HCT116 (cell line): Measurements from ENCODE around the gene TMEM26. TPM values are rescaled to one million over a fixed set of nuclear protein-coding genes. Genes with fewer than 3 reads are reported as not detected.

Experiments used
- ATAC-seq: fragments of 200-7000 bp; cut with Tn5 transposase; 2 replicates; pipeline ENCODE4 v1.9.1; 2020; ENCODE audit warnings: mild to moderate bottlenecking, moderate library complexity
- BruUV-seq: library from RNA; stranded (reverse); fragments of 400-500 nt; replicated peaks from 2 replicates; lab custom pipeline; 2021; lab: Mats Ljungman, UMichigan
- CTCF ChIA-PET: fragments of 300-600 bp; sonication (Branson Sonifier 250); formaldehyde crosslinking; loops from one replicate; lab custom pipeline; 2021; ENCODE audit warnings: antibody characterized with exemption; lab: Charles Lee
- POLR2A ChIA-PET: fragments of 300-600, 350-600 bp; sonication (Branson Sonifier 250); formaldehyde crosslinking; loops from one replicate; lab custom pipeline; 2021; ENCODE audit warnings: antibody characterized with exemption; lab: Charles Lee
- RAD21 ChIA-PET, 2 experiments: fragments of 300-600 bp; sonication (Branson Sonifier 250); formaldehyde crosslinking; loops; one replicate each; lab custom pipeline; 2023; ENCODE audit warnings: low total read pairs in 2 of 2; ENCODE audit not compliant: uncharacterized antibody in 2 of 2, unreplicated experiment in 2 of 2, low non-redundant PET in 1 of 2; lab: Charles Lee
- DNase-seq: peaks from one replicate; pipeline ENCODE4 v3.0.0-alpha.2; 2010; ENCODE audit warnings: low read depth, low spot score
- H2AFZ ChIP-seq: fragments of 200-600 bp; shearing (Covaris generic), sonication (generic); 2 replicates; pipeline ENCODE4 v1.6.1; 2017; ENCODE audit warnings: low read depth, mixed run types, mixed read lengths, antibody characterized with exemption, low read length; ENCODE audit not compliant: poor library complexity, severe bottlenecking
- H3K27ac ChIP-seq: 2 replicates; pipeline ENCODE4 v1.5.1; 2012; ENCODE audit warnings: low read depth, low read length
- H3K27me3 ChIP-seq: fragments of 200-600 bp; sonication (generic); 2 replicates; pipeline ENCODE4 v1.6.1; 2016; ENCODE audit warnings: mixed run types, low read length, mixed read lengths; ENCODE audit not compliant: insufficient read depth
- H3K36me3 ChIP-seq, 2 experiments: fragments of 200-500 bp in 1 of 2; fragments of 200-600 bp in 1 of 2; sonication (Bioruptor generic) in 1 of 2; sonication (generic) in 1 of 2; 2 replicates each; pipeline versions ENCODE4 v1.5.1 to v1.6.1; 2014 to 2016; ENCODE audit warnings: low read length in 2 of 2, inconsistent platforms in 1 of 2, mixed read lengths in 1 of 2, mixed run types in 1 of 2; ENCODE audit not compliant: insufficient read depth in 2 of 2, control insufficient read depth in 1 of 2
- H3K4me1 ChIP-seq, 2 experiments: fragments of 200-600 bp in 1 of 2; sonication (generic) in 1 of 2; 2 replicates each; pipeline versions ENCODE4 v1.5.1 to v1.6.1; 2012 to 2017; ENCODE audit warnings: low read length in 2 of 2, inconsistent platforms in 1 of 2, mild to moderate bottlenecking in 1 of 2, mixed read lengths in 1 of 2, mixed run types in 1 of 2, moderate library complexity in 1 of 2; ENCODE audit not compliant: insufficient read depth in 2 of 2, control insufficient read depth in 1 of 2
- H3K4me2 ChIP-seq: fragments of 200-600 bp; sonication (generic); 2 replicates; pipeline ENCODE4 v1.6.1; 2017; ENCODE audit warnings: mixed run types, low read length, mixed read lengths
- H3K4me3 ChIP-seq, 2 experiments: fragments of 200-600 bp in 1 of 2; sonication (generic) in 1 of 2; replicated peaks in 1 of 2; 2 replicates each; pipeline ENCODE4 v1.5.1; 2011 to 2016; ENCODE audit warnings: low read length in 2 of 2, control low read depth in 1 of 2, low read depth in 1 of 2, mild to moderate bottlenecking in 1 of 2, mixed read lengths in 1 of 2, mixed run types in 1 of 2
- H3K79me2 ChIP-seq: fragments of 200-600 bp; sonication (generic); 2 replicates; pipeline ENCODE4 v1.6.1; 2017; ENCODE audit warnings: mild to moderate bottlenecking, mixed run types, low read length, moderate library complexity, mixed read lengths; ENCODE audit not compliant: insufficient read depth
- H3K9ac ChIP-seq: fragments of 200-600 bp; sonication (generic); 2 replicates; pipeline ENCODE4 v1.6.1; 2016; ENCODE audit warnings: low read length, mixed read lengths
- H3K9me2 ChIP-seq: fragments of 200-600 bp; sonication (generic), shearing (Covaris generic); 2 replicates; pipeline ENCODE4 v1.6.1; 2017; ENCODE audit warnings: mixed run types, mild to moderate bottlenecking, moderate library complexity; ENCODE audit not compliant: insufficient read depth
- H3K9me3 ChIP-seq, 2 experiments: fragments of 200-500 bp in 1 of 2; fragments of 200-600 bp in 1 of 2; sonication (Bioruptor generic) in 1 of 2; sonication (generic) in 1 of 2; 2 replicates each; pipeline ENCODE4 v1.6.1; 2014 to 2017; ENCODE audit warnings: low read length in 2 of 2, mixed read lengths in 2 of 2, inconsistent platforms in 1 of 2, low read depth in 1 of 2, mild to moderate bottlenecking in 1 of 2, mixed run types in 1 of 2, moderate library complexity in 1 of 2; ENCODE audit not compliant: control insufficient read depth in 1 of 2, insufficient read depth in 1 of 2
- H4K20me1 ChIP-seq: fragments of 200-600 bp; sonication (generic), shearing (Covaris generic); 2 replicates; pipeline ENCODE4 v1.6.1; 2017; ENCODE audit warnings: mixed run types, mild to moderate bottlenecking, moderate library complexity; ENCODE audit not compliant: insufficient read depth
- EZH2 ChIP-seq: fragments of 200-600 bp; sonication (generic); IDR thresholded peaks from 2 replicates; pipeline ENCODE4 v1.6.1; 2017; ENCODE audit warnings: antibody characterized with exemption, mixed run types
- POLR2AphosphoS5 ChIP-seq: IDR thresholded peaks from 2 replicates; pipeline ENCODE4 v1.6.1; 2011; ENCODE audit warnings: mild to moderate bottlenecking, low read depth, low read length, moderate library complexity
- RAD21 ChIP-seq: IDR thresholded peaks from 2 replicates; pipeline ENCODE4 v1.6.1; 2012; ENCODE audit warnings: low read depth, mild to moderate bottlenecking
- TCF7L2 ChIP-seq: IDR thresholded peaks from 2 replicates; pipeline ENCODE4 v1.7.0; 2011; ENCODE audit warnings: borderline replicate concordance, inconsistent platforms; ENCODE audit not compliant: insufficient read depth, insufficient read length; ENCODE audit errors: extremely low read depth
- ZNF274 ChIP-seq: fragments of 200-500 bp; sonication (Bioruptor generic); IDR thresholded peaks from 2 replicates; pipeline ENCODE4 v1.6.1; 2014; ENCODE audit warnings: mild to moderate bottlenecking, low read depth, low read length, inconsistent platforms
- intact Hi-C: fragments of 100-400 bp; cut with micrococcal nuclease; formaldehyde crosslinking; loops from 2 replicates; pipeline ENCODE4 v1.10.0; 2022
- total RNA-seq: library from RNA; stranded (reverse); gene quantifications from one replicate; pipeline ENCODE4 v1.2.1, GENCODE V29; 2021; ENCODE audit not compliant: unreplicated experiment
- TF ChIP-seq, protein P1 (sequence below): IDR thresholded peaks from 2 replicates; pipeline ENCODE4 v1.6.1; 2012; ENCODE audit warnings: low read depth
- TF ChIP-seq, protein P2 (sequence below), 3 experiments: fragments of 200-600 bp in 1 of 3; sonication (generic) in 1 of 3; IDR thresholded peaks in 2 of 3; conservative IDR thresholded peaks in 1 of 3; 2 replicates each; pipeline ENCODE4 v1.5.1; 2012 to 2017; ENCODE audit warnings: low read depth in 2 of 3, low read length in 2 of 3, antibody characterized with exemption in 1 of 3, borderline replicate concordance in 1 of 3, control low read depth in 1 of 3, mild to moderate bottlenecking in 1 of 3, mixed read lengths in 1 of 3, mixed run types in 1 of 3, moderate library complexity in 1 of 3; ENCODE audit not compliant: insufficient read depth in 1 of 3

The TMEM26 gene
- total RNA-seq, 1 experiment from 2014 or later, result not detected

DNA sequence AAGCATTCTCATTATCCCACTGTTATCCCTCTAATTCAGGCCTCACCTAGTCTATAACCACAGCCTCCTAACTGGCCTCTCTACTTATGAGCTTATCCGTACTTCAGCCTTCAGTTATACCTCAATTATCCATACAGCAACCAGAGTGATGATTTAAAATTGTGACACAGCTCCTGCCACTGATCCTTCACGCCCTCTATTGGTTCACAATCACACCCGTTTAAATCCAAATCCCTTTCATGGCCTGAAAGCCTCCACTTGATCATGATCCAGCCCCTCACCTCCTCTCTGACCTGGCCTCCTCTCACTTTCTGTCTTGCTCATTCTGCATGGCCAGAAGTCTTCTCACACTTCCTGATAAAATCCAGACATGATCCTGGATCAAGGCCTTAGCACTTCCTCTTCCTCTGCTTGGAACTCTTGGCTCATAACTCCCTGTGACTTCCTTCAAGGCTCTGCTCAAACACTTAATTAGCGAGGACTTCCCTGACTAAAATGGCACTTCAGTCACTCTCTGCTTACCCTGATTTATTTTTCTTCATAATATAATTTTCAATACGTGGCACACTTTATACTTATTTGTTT lies 19.0 kb upstream of the TMEM26 start:
- intact Hi-C loops, result loop anchor here (10.0 kb wide), 1 partner anchor 353 kb away; no protein-coding TSS in a partner anchor
- Histone ChIP-seq H3K9ac (no peak overlapping the region), H3K36me3 (no peaks in the 10 kb centered on the region), H4K20me1 (no peaks in the 10 kb centered on the region), H3K79me2 (no peaks in the 10 kb centered on the region), H3K4me1 (no peaks in the 10 kb centered on the region), H3K9me3 (no peaks in the 10 kb centered on the region), H3K27ac (no peak overlapping the region), H3K4me2 (no peak overlapping the region), H3K4me3 (no peak overlapping the region), H2AFZ (no peak overlapping the region), H3K9me2 (no peaks in the 10 kb centered on the region), H3K27me3 (no peaks in the 10 kb centered on the region)
- ATAC-seq (peak; percentile 55), DNase-seq (no peak)
- ChIA-PET POLR2A (no interaction called here), RAD21 (no interaction called here), CTCF (interaction anchor here (1.2 kb wide), 1 partner anchor 656 kb away, joined by 4 read pairs; no protein-coding TSS in a partner anchor)
- no TSS peak for BruUV-seq
- TF ChIP-seq EZH2 (no peak), RAD21 (peak; percentile 35; the same call in 1 of the 2 replicates), POLR2AphosphoS5 (no peak), TCF7L2 (no peak), ZNF274 (no peak)
- TF ChIP-seq, protein P1, sequence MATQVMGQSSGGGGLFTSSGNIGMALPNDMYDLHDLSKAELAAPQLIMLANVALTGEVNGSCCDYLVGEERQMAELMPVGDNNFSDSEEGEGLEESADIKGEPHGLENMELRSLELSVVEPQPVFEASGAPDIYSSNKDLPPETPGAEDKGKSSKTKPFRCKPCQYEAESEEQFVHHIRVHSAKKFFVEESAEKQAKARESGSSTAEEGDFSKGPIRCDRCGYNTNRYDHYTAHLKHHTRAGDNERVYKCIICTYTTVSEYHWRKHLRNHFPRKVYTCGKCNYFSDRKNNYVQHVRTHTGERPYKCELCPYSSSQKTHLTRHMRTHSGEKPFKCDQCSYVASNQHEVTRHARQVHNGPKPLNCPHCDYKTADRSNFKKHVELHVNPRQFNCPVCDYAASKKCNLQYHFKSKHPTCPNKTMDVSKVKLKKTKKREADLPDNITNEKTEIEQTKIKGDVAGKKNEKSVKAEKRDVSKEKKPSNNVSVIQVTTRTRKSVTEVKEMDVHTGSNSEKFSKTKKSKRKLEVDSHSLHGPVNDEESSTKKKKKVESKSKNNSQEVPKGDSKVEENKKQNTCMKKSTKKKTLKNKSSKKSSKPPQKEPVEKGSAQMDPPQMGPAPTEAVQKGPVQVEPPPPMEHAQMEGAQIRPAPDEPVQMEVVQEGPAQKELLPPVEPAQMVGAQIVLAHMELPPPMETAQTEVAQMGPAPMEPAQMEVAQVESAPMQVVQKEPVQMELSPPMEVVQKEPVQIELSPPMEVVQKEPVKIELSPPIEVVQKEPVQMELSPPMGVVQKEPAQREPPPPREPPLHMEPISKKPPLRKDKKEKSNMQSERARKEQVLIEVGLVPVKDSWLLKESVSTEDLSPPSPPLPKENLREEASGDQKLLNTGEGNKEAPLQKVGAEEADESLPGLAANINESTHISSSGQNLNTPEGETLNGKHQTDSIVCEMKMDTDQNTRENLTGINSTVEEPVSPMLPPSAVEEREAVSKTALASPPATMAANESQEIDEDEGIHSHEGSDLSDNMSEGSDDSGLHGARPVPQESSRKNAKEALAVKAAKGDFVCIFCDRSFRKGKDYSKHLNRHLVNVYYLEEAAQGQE, result no peak
- TF ChIP-seq, protein P2, sequence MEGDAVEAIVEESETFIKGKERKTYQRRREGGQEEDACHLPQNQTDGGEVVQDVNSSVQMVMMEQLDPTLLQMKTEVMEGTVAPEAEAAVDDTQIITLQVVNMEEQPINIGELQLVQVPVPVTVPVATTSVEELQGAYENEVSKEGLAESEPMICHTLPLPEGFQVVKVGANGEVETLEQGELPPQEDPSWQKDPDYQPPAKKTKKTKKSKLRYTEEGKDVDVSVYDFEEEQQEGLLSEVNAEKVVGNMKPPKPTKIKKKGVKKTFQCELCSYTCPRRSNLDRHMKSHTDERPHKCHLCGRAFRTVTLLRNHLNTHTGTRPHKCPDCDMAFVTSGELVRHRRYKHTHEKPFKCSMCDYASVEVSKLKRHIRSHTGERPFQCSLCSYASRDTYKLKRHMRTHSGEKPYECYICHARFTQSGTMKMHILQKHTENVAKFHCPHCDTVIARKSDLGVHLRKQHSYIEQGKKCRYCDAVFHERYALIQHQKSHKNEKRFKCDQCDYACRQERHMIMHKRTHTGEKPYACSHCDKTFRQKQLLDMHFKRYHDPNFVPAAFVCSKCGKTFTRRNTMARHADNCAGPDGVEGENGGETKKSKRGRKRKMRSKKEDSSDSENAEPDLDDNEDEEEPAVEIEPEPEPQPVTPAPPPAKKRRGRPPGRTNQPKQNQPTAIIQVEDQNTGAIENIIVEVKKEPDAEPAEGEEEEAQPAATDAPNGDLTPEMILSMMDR (IDR thresholded peaks at IDR 0.05 in 2 of 3, conservative IDR thresholded peaks at IDR 0.05 in 1 of 3; ENCODE audit: borderline replicate concordance in 1 of 3, insufficient read depth in 1 of 3, low read depth in 2 of 3, low read length in 2 of 3), result 0 out of 6 replicates have a peak, but pooled peaks of 1 of the 3 experiments have one; percentile 21
